ENCODE results near the gene ZBTB7A.
A peak's percentile ranks its signal among the peaks of the same experiment; 100 is the strongest.

ZBTB7A gene

GRCh38 chr19:4066176-4066606, 508 bp downstream of the ZBTB7A start:
- no peak for DNase-seq

- DNase-seq: peak; percentile 98
Observed at GRCh38 chr19:4065430-4066175, 1.1 kb downstream of the ZBTB7A start.

DNA sequence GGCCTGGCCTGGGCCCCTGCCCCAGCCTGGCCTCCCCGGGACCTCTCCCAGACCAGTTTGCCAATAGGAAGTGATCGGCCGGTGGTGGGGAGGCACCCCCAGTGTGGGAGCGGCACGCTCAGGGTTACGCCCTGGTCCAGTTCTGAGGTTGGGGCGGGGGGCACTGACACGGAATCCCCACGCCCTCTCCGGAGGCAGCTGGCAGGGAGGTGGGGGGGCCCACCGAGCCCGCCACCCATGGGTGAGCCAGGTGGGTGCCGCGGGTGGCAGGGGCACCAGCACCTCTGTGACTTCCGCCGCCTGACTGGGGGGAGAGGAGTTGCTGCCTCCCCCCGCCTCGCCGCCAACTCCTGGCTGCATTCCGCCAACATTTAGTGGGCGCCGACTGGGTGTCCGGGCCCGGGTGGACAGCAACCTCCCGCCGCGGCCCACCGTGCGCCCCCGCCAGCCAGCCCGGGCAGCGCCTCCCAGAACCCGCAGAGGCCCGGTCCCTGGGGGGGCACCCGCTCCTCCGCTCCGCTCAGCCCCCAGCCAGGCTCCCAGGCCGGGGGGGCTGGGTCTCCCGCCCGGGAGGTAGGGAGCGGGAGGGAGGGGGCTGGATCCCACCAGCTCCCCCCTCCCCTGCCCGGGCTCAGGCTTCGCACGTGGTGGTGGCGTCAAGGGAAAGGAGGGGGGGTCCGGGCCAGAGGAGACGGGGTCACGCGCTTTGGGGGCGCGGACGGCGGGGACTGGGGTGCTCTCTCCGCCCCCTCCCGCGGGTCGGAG, 2.0 kb downstream of the ZBTB7A start:
- peak; percentile 63 for DNase-seq

- DNase-seq: no peak
Observed at GRCh38 chr19:4064149-4064495, 2.6 kb downstream of the ZBTB7A start.

GRCh38 chr19:4063369-4064148, 3.1 kb downstream of the ZBTB7A start:
- DNase-seq: no peak

DNA sequence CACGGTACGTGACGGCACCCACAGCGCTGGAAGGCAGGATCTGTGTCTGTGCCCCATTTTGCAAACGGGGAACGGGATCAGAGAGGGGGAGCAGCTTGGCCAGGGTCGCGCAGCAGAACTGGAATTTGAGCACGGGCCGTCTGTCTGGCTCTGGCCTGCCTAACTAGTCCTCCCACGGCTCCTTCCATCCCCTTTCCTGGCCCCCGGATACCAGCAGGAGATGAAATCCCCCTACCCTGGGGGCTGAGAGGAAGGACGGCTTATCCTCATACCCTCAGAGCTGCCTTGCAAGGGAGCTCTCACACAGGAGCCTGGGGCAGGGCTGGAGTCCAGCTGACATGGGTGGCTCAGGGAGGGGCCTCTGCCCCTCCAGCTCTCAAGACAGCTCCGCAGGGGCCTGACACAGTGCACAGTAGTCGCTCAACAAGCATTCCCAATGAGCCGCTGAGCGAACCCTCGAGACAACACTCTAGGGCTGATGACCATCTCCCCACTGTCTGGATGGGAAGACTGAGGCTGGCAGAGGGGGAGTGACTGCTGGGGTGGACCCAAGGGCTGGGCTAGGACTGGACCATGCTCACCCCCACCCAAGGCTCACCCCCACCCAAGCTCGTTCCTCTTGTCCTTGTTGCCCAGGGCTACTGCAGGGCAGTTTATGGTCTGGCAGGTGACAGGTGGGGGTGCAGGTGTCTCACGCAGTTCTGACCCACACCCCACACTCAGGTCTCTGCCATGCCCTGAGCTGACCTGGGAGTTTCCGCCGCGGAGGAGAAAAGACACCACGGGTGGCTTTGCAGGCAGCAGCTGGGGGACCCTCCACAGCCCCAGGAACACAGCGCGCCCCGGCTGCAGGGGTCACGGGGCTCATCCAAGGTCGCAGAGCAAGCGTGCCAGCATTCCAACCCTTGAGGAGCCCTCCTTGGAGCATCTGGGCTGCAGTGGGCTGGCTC, 4.0 kb downstream of the ZBTB7A start:
- DNase-seq: no peak

- no peak for DNase-seq
Observed at GRCh38 chr19:4061683-4062418, 4.8 kb downstream of the ZBTB7A start.

GRCh38 chr19:4061178-4061682, 5.5 kb downstream of the ZBTB7A start:
- DNase-seq: peak; percentile 45

DNA sequence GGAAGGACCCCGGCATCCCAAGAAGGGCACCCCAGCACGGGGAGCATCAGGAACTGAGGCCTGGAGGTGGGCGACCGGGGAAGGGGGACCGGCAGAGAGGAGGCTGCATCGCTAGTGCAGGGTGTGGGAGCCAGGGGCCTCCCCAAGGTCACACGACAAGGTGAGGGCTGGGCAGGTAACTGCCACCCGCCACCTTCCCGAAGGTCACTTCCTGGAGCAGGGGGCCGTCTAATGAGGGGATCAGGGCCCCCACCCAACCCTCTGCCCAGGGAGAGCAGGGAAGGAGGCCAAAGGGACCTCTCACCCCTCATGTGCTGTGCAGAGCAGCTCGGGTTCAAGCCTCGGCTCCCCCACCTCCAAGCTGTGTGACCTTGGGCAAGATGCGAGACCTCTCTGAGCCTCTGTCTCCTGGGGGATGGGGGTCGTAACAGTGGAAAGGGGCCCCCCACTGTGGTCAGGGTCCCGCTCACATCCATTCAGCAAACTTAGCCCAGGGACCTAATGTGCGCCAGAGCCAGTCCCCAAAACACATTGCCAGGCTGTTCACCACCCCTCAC, 6.0 kb downstream of the ZBTB7A start:
- DNase-seq: no peak

- DNase-seq: peak; percentile 91
Observed at GRCh38 chr19:4059891-4060620, 6.6 kb downstream of the ZBTB7A start.

DNA sequence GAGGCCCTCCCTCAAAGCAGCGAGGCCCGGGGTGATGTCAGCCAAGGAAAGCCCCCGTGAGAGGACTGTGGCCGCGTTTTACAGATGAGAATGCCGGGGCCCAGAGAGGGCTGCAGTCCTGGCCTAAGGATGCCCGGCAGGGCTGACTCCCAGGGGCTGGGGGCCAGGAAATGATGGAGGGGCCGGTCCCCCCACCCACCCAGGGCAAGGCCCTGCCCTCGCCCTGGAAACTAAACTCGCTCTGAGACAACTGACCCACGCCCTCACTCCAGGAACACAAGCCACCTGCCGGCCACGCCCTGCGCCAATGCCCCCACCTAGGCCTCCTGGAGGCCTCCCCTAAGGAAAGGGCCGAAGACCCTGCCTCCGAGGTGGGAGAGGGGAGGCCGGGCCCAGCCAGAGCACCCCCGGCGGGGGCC, 7.2 kb downstream of the ZBTB7A start:
- DNase-seq: no peak

GRCh38 chr19:4058693-4059452, 7.8 kb downstream of the ZBTB7A start:
- DNase-seq: no peak

DNA sequence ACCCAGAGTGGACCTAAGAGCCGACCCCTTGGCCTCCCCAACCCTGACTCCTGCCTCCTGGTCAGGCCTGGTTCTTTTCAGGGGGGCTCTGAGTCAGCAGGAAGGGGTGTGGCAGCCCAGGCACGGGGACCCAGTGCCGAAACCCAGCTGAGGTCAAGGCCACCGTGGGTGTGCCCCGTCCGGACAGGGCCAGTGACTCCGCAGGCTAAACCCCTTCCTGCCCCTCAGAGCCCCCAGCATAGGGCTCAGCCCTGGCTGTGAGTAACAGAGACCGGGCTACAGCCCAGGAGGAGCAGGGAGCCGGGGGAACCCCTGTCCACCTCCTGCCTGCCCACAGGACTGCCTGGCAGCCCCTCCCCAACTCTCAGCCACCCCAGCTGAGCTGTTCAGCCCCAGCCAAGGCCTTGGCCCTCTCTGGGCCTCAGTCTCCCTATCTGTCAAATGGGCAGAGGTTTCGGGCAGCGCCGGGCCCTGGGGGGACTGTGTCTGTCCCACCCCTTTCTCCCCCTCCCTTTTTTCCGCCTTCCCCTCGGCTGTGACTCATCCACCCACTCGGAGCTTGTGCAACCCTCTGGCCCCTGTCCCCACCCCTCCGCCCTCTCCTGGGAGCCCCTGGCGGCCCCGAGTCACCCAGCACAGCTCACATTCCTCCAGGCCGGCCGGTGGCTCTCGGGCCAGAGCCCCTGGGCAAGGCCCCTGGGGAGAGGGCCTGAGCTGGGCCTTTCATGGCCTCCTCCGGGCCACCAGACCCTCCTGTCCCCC, 8.6 kb downstream of the ZBTB7A start:
- DNase-seq: peak; percentile 48

GRCh38 chr19:4055209-4055552, 11.5 kb downstream of the ZBTB7A start:
- no peak for DNase-seq

DNA sequence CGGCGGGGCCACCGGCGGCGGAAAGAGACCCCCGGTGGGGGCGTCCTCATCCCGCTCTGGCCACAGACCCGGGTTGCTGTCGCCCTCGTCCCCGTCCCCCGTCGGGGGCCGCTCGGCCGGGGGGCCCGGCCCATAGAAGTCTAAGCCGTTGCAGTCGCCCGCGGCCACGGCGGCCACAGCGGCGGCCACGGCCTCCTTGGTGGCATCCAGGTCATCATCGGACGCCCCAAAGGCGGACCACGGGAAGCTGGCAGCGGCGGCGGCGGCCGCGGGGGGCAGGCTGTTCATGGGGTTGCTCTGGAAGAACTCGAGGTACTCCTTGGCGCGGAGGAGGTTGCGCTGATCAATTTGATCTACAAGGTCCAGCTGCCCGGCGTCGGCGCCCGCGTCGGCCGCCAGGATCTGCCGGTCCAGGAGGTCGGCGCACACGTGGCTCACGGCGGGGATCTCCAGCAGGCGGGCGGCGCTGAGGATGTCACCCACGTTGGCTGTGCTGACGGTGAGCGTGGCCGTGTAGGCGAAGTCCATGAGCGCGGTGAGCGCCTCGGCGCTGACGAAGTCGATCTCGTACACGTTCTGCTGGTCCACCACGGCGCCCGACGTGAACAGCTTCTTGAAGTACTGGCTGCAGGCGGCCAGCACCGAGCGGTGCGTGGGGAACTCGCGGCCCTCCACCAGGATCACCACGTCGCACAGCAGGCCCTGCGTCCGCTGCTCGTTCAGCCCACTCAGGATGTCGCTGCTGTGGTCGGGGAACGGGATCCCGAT, 12.1 kb downstream of the ZBTB7A start:
- no peak for DNase-seq

- no peak for DNase-seq
Observed at GRCh38 chr19:4053423-4054324, 13.0 kb downstream of the ZBTB7A start.

DNA sequence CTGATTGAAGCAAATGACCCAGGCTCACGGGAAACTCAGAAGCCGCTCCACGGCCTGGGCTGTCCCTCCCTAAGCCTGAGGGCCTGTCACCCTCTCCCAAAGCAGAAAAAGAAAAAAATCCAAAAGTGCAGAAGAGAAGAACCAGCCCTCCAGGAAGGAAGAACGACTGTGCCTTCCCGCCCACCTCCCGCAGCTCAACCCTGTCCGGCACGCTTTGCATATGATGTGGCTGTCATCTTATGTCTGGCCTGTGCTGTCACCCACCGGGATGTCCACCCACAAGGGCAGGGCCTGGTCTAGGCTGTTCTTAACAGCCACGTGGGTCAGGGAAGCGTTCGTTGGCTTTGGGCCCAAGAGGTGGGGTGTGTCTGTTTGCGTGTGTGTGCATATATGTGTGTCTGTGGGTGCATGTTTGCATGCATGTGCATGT, 13.7 kb downstream of the ZBTB7A start:
- DNase-seq: no peak

All from CD4-positive, alpha-beta T cell treated with Interleukin-21 for 1 hour (primary cell).